Mononuclear cell (primary cell): Measurements from ENCODE around the gene ATAD1. TPM values are rescaled to one million over a fixed set of nuclear protein-coding genes. Genes with fewer than 3 reads are reported as not detected.

Experiments used
- H3K27me3 ChIP-seq: 2 replicates; pipeline ENCODE4 v1.6.0; 2011; ENCODE audit warnings: low read length, control low read depth; ENCODE audit not compliant: insufficient read depth
- H3K4me1 ChIP-seq: 2 replicates; pipeline ENCODE4 v1.5.1; 2011; ENCODE audit warnings: mild to moderate bottlenecking, low read length, control low read depth; ENCODE audit not compliant: insufficient read depth
- H3K4me3 ChIP-seq: 2 replicates; pipeline ENCODE4 v1.5.1; 2011; ENCODE audit warnings: mild to moderate bottlenecking, low read length, moderate library complexity
- H3K9me3 ChIP-seq: 2 replicates; pipeline ENCODE4 v1.5.1; 2011; ENCODE audit warnings: low read depth, mild to moderate bottlenecking, control low read depth, low read length
- total RNA-seq: library from RNA; depleted of rRNA; stranded (reverse); fragments of >200 nt; gene quantifications from one replicate; pipeline ENCODE4 v1.2.3, GENCODE V29; 2012

Gene ATAD1
- total RNA-seq, 1 donor: 63.8 TPM

DNA sequence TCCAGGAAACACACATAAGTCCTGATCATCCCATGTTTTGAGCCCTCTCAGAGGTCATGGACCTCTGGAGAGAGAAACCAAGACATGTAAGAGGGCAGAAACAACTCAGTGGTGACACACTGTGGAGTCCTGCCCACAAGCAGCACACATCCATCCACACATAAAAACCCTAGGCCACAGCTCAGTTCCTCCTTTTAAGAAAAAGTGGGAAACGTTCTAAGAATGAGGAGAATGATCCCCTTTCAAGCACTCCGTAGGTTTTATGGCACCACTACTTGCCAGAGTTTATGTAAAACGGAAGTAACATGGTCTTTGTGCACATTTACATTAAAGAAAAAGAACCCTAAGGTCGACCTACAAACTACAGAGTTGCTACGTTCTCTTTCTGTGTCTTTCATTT lies 19.9 kb downstream of the ATAD1 start:
- H3K4me3 ChIP-seq: no peak overlapping the region
- peaks cover 8% of the 10 kb centered on the region for H3K4me1 ChIP-seq
- no peaks in the 10 kb centered on the region for H3K27me3 ChIP-seq
- peaks cover 10% of the 10 kb centered on the region for H3K9me3 ChIP-seq

DNA sequence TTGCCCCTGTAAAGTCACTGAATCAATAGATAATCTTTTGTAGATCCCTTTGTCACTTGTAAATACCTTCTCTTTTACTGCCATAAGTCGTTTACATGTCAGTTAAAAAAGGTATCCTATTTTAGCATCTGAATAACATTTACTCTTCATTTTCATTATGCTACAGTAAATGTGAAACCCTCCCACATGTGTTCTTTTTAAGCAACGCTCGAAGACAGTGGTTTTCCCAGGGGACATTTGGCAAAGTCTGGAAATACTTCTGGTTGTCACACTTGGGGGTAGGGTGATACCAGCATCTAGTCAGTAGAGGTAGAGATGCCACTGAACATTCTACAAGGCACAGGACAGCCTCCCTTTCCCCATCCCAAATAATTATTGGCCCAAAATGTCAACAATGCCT lies 23.7 kb downstream of the ATAD1 start:
- H3K9me3 ChIP-seq: no peaks in the 10 kb centered on the region
- peaks cover 8% of the 10 kb centered on the region for H3K4me1 ChIP-seq
- H3K4me3 ChIP-seq: no peak overlapping the region
- no peaks in the 10 kb centered on the region for H3K27me3 ChIP-seq

GRCh38 chr10:87790185-87790584 lies 27.8 kb downstream of the ATAD1 start:
- H3K9me3 ChIP-seq: no peaks in the 10 kb centered on the region
- no peaks in the 10 kb centered on the region for H3K4me1 ChIP-seq
- H3K4me3 ChIP-seq: no peak overlapping the region
- H3K27me3 ChIP-seq: no peaks in the 10 kb centered on the region

GRCh38 chr10:87786421-87786820 lies 31.6 kb downstream of the ATAD1 start:
- H3K9me3 ChIP-seq: no peaks in the 10 kb centered on the region
- H3K4me1 ChIP-seq: no peaks in the 10 kb centered on the region
- H3K27me3 ChIP-seq: no peaks in the 10 kb centered on the region
- H3K4me3 ChIP-seq: no peak overlapping the region

- Histone ChIP-seq H3K4me3 (no peak overlapping the region), H3K27me3 (no peaks in the 10 kb centered on the region)
Observed at GRCh38 chr10:87782721-87783120, 35.3 kb downstream of the ATAD1 start.

DNA sequence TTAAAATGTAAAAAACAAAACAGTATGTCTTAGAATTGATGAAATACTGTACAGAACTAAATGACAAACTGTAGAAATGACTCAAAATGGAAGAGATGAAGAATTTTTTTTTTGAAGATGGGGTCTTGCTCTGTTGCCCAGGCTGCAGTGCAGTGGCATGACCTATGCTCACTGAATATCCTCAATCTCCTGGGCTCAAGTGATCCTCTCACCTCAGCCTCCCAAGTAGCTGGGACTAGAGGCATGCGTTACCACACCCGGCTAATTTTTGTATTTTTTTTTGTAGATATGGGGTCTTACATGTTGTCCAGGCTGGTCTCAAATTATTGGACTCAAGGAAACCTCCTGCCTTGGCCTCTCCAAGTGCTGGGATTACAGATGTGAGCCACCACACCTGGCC lies 36.5 kb downstream of the ATAD1 start:
- Histone ChIP-seq H3K27me3 (no peaks in the 10 kb centered on the region), H3K4me1 (no peaks in the 10 kb centered on the region), H3K9me3 (no peaks in the 10 kb centered on the region), H3K4me3 (no peak overlapping the region)

More at GRCh38 chr10:87782721-87783120, 35.3 kb downstream of the ATAD1 start:
- Histone ChIP-seq H3K4me1 (no peaks in the 10 kb centered on the region), H3K9me3 (no peaks in the 10 kb centered on the region)

GRCh38 chr10:87776328-87776727 lies 41.7 kb downstream of the ATAD1 start:
- peaks cover 4% of the 10 kb centered on the region for H3K4me1 ChIP-seq

DNA sequence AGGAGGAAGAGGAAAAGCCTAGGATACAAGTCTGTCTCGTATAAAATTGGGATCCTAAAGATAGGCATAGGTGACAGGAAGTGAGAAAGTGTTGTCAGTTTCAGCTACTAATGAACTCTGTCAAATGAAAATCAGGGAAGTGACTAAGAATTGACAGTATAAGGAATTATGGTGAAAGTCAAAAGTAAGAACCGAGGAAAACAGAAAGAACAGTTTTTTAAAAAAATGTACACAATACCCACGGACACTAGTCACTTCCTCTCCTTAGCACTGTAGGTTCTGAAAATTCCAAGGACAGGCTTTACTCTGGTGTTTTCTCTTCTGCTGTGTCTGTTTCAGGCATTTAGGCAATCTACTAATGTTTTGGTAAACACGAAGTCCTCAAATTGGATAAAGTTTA lies 42.3 kb downstream of the ATAD1 start:
- Histone ChIP-seq H3K4me3 (no peak overlapping the region), H3K9me3 (no peaks in the 10 kb centered on the region), H3K27me3 (no peaks in the 10 kb centered on the region), H3K4me1 (peaks cover 4% of the 10 kb centered on the region)

More at GRCh38 chr10:87776328-87776727, 41.7 kb downstream of the ATAD1 start:
- no peak overlapping the region for H3K4me3 ChIP-seq
- H3K27me3 ChIP-seq: no peaks in the 10 kb centered on the region
- no peaks in the 10 kb centered on the region for H3K9me3 ChIP-seq

- Histone ChIP-seq H3K4me1 (peaks cover 4% of the 10 kb centered on the region), H3K9me3 (no peaks in the 10 kb centered on the region), H3K27me3 (no peaks in the 10 kb centered on the region), H3K4me3 (no peak overlapping the region)
Observed at GRCh38 chr10:87771871-87772500, 46.0 kb downstream of the ATAD1 start.

- Histone ChIP-seq H3K4me1 (no peaks in the 10 kb centered on the region), H3K9me3 (no peaks in the 10 kb centered on the region), H3K4me3 (no peak overlapping the region), H3K27me3 (no peaks in the 10 kb centered on the region)
Observed at GRCh38 chr10:87767253-87767652, 50.8 kb downstream of the ATAD1 start.

DNA sequence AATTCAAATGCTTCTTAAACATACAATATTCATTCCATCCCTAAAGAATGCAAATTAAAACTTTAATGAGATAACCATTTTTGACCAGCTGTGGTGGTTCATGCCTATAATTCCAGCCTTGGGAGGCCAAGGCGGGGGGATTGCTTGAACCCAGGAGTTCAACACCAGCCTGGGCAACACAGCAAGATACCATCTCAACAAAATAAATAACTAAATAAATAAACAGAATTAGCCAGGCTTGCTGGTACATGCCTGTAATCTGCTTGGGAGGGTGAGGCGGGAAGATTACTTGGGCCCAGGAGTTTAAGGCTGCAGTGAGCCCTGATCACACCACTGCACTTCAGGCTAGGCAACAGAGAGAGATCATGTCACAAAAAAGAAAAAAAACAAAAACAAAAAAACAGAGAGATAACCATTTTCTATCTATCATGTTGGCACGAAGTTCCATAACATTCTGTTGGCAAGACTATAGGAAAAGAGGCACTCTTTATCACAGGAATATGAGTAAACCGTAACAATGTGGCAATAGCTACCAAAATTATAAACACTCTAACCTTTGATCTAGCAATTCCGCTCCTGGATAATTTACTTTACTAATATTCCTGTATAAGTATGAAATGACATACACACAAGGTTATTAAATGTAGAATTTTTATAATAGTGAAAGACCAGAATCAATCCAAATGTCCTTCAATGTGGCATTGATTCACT lies 52.2 kb downstream of the ATAD1 start:
- no peaks in the 10 kb centered on the region for H3K27me3 ChIP-seq
- no peak overlapping the region for H3K4me3 ChIP-seq
- no peaks in the 10 kb centered on the region for H3K9me3 ChIP-seq
- peaks cover 8% of the 10 kb centered on the region for H3K4me1 ChIP-seq

DNA sequence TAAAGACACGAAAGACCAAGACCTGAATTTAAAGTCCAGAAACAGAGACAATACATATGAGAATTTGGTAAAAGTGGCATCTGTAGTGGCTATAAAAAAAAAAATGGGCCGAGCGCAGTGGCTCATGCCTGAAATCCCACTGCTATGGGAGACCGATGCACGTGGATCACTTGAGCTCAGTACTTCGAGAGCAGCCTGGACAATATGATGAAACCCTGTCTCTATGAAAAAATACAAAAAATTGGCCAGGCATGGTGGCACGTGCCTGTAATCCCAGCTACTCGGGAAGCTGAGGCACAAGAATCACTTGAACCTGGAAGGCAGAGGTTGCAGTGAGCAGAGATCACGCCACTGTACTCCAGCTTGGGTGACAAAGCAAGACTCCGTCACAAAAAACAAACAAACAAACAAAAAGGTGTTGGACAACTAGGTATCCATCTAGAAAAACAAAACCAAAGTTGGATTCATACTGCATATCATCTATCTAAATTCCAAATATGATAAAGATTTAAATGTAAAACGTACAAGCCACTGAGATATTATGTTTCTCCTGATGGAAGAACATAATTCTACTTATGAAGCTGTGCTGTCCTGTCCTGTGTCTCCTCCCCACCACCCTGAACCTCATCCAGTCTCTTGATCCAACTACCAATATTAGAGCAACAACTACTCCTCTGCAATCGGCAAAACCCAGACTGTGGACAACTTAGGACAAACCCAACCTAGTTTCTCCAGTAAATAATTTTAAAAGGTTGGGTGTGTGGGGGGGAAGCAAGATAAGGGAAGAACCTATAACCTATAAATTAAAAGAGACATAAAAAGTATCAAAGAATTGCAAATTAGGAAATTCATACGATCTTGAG lies 53.7 kb downstream of the ATAD1 start:
- Histone ChIP-seq H3K9me3 (no peaks in the 10 kb centered on the region), H3K27me3 (no peaks in the 10 kb centered on the region), H3K4me1 (peaks cover 19% of the 10 kb centered on the region), H3K4me3 (no peak overlapping the region)

GRCh38 chr10:87763086-87763861 lies 54.8 kb downstream of the ATAD1 start:
- H3K4me3 ChIP-seq: no peak overlapping the region
- no peaks in the 10 kb centered on the region for H3K9me3 ChIP-seq
- peaks cover 19% of the 10 kb centered on the region for H3K4me1 ChIP-seq
- H3K27me3 ChIP-seq: no peaks in the 10 kb centered on the region

GRCh38 chr10:87761892-87762291 lies 56.1 kb downstream of the ATAD1 start:
- no peaks in the 10 kb centered on the region for H3K27me3 ChIP-seq
- H3K4me3 ChIP-seq: no peak overlapping the region
- peaks cover 19% of the 10 kb centered on the region for H3K4me1 ChIP-seq
- no peaks in the 10 kb centered on the region for H3K9me3 ChIP-seq

GRCh38 chr10:87761153-87761552 lies 56.9 kb downstream of the ATAD1 start:
- H3K4me3 ChIP-seq: no peak overlapping the region
- H3K4me1 ChIP-seq: peaks cover 19% of the 10 kb centered on the region
- no peaks in the 10 kb centered on the region for H3K9me3 ChIP-seq
- no peaks in the 10 kb centered on the region for H3K27me3 ChIP-seq
